A549 (cell line): ENCODE measurements around the gene SETD2.

ENCODE experiments used
- BHLHE40 ChIP-seq: IDR thresholded peaks from 2 replicates; pipeline ENCODE4 v1.6.1; 2012; ENCODE audit warnings: low read depth, low read length, inconsistent platforms
- FOSL2 ChIP-seq, 2 experiments: fragments of 450-650 bp in 1 of 2; fragments of >200 bp in 1 of 2; sonication (Bioruptor Twin) in 1 of 2; formaldehyde crosslinking; IDR thresholded peaks; 2 replicates each; pipeline versions ENCODE4 v1.5.0 to v1.6.1; 2016 to 2020; ENCODE audit warnings: mild to moderate bottlenecking in 1 of 2, moderate library complexity in 1 of 2
- HEYL ChIP-seq: fragments of 250-450 bp; sonication (Bioruptor Pico); IDR thresholded peaks from 2 replicates; pipeline ENCODE4 v1.8.0; 2021; ENCODE audit warnings: mild to moderate bottlenecking, moderate library complexity
- POLR2A ChIP-seq: IDR thresholded peaks from 2 replicates; pipeline ENCODE4 v1.6.1; 2012; ENCODE audit warnings: mild to moderate bottlenecking, low read length
- RFX5 ChIP-seq: fragments of 450-650 bp; IDR thresholded peaks from 2 replicates; pipeline ENCODE4 v1.7.1; 2014; ENCODE audit warnings: antibody characterized with exemption, mild to moderate bottlenecking, moderate library complexity
- TF ChIP-seq, protein P1 (sequence below): fragments of >200 bp; sonication (Bioruptor Twin); formaldehyde crosslinking; IDR thresholded peaks from 3 replicates; pipeline ENCODE4 v1.6.1; 2016
- TF ChIP-seq, protein P2 (sequence below): fragments of >200 bp; sonication (Bioruptor Twin); formaldehyde crosslinking; IDR thresholded peaks from 3 replicates; pipeline ENCODE4 v1.5.1; 2016

DNA sequence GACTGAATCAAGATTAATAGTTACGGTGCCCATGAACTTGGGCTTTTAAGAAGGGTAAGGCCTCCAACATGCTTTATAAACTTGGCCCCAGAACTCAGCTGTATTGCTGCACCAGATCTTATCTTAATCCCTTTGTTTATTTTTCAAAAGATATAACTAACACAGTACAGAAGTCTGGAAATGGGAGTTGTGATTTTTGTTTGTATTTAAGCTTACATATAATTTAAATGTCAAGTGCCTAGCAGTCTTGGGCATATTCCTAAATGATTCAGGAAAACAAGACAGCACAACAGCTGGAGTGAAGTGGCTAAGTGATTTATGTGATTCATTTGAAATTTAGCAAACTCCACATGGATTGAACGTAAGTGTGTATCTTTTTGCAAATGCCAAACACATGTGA is 128.3 kb downstream of the SETD2 start:
- TF ChIP-seq POLR2A, result no peak
- TF ChIP-seq HEYL, result no peak
- TF ChIP-seq, protein P1, sequence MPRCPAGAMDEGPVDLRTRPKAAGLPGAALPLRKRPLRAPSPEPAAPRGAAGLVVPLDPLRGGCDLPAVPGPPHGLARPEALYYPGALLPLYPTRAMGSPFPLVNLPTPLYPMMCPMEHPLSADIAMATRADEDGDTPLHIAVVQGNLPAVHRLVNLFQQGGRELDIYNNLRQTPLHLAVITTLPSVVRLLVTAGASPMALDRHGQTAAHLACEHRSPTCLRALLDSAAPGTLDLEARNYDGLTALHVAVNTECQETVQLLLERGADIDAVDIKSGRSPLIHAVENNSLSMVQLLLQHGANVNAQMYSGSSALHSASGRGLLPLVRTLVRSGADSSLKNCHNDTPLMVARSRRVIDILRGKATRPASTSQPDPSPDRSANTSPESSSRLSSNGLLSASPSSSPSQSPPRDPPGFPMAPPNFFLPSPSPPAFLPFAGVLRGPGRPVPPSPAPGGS, result no peak
- no peak for TF ChIP-seq RFX5
- TF ChIP-seq BHLHE40, result no peak
- TF ChIP-seq, protein P2, sequence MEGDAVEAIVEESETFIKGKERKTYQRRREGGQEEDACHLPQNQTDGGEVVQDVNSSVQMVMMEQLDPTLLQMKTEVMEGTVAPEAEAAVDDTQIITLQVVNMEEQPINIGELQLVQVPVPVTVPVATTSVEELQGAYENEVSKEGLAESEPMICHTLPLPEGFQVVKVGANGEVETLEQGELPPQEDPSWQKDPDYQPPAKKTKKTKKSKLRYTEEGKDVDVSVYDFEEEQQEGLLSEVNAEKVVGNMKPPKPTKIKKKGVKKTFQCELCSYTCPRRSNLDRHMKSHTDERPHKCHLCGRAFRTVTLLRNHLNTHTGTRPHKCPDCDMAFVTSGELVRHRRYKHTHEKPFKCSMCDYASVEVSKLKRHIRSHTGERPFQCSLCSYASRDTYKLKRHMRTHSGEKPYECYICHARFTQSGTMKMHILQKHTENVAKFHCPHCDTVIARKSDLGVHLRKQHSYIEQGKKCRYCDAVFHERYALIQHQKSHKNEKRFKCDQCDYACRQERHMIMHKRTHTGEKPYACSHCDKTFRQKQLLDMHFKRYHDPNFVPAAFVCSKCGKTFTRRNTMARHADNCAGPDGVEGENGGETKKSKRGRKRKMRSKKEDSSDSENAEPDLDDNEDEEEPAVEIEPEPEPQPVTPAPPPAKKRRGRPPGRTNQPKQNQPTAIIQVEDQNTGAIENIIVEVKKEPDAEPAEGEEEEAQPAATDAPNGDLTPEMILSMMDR, result no peak
- no peak for TF ChIP-seq FOSL2 (IDR thresholded peaks at IDR 0.05)
- TF ChIP-seq FOSL2 (CRISPR knock-in tag; IDR thresholded peaks at IDR 0.05), result no peak
